GM21529 (cell line): ENCODE data around the gene CABCOCO1.
"Not testable (repeated sequence)": the region's sequence is repeated elsewhere in the genome, so short reads cannot be mapped to it uniquely, and the experiment has no call there.

Experiments
- ATAC-seq: cut with Tn5 transposase; IDR thresholded peaks from one replicate; pipeline ENCODE4 v1.9.1; 2021; ENCODE audit not compliant: unreplicated experiment

CABCOCO1 gene

DNA sequence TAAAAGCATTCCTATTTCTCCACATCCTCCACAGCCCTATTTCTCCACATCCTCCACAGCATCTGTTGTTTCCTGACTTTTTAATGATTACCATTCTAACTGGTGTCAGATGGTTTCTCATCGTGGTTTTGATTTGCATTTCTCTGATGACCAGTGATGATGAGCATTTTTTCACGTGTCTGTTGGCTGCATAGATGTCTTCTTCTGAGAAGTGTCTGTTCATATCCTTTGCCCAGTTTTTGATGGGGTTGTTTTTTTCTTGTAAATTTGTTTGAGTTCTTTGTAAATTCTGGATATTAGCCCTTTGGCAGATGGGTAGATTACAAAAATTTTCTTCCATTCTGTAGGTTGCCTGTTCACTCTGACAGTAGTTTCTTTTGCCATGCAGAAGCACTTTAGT lies 49.4 kb downstream of the CABCOCO1 start:
- not testable (repeated sequence) for ATAC-seq

DNA sequence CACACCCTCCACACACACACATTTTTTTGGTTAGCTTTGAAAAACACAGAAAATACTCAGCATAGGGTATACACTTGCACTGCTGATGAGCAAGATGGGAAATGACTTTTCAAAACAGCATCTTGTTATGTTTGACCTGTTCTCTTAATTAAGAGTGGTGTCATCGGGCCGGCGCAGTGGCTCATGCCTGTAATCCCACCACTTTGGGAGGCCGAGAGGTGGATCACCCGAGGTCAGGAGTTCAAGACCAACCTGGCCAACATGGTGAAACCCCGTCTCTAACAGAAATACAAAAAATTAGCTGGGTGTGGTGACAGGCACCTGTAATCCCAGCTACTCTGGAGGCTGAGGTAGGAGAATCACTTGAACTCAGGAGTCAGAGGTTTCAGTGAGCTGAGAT lies 56.7 kb downstream of the CABCOCO1 start:
- not testable (repeated sequence) for ATAC-seq

DNA sequence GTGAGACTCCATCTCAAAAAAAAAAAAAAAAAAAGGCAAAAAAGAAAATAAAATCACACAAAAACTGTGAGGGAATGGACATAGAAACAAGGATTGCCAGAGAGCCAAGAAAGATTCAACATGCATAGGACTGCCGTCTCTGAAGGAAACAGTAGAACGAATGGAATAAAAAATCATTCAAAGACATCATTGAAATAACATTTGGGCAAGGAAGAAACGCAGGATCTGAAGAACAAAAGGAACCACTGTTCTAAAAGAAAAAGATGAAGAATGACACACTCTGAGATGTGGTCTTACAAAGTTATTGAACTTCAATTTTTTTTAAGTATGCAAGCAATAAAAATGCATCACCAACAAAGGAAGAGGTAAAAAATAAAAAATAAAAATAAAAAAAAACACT lies 57.2 kb downstream of the CABCOCO1 start:
- no peak for ATAC-seq

DNA sequence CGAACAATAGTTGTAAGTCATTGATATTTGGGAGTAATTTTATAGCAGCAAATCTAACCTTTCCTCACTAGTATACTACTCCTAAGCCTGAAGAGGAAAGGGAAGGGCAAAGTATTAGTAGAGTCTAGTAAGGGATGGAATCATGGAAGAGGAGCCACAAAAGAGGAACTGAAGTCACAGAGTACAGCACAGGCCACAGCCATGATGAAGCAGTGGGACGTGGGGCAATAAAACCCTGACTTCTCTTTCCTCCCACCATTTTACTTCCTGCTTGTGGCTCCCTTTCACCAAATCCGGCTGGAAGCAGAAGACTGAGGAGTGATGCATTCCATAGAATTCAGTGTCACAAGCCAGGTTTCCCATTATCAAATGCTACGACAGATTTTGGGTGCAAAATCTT lies 58.7 kb downstream of the CABCOCO1 start:
- ATAC-seq: no peak

DNA sequence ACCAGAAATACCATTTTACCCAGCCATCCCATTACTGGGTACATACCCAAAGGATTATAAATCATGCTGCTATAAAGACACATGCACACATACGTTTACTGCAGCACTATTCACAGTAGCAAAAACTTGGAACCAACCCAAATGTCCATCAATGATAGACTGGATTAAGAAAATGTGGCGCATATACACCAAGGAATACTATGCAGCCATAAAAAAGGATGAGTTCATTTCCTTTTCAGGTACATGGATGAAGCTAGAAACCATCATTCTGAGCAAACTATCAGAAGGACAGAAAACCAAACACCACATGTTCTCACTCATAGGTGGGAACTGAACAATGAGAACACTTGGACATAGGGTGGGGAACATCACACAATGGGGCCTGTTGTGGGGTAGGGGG lies 62.5 kb downstream of the CABCOCO1 start:
- not testable (repeated sequence) for ATAC-seq

DNA sequence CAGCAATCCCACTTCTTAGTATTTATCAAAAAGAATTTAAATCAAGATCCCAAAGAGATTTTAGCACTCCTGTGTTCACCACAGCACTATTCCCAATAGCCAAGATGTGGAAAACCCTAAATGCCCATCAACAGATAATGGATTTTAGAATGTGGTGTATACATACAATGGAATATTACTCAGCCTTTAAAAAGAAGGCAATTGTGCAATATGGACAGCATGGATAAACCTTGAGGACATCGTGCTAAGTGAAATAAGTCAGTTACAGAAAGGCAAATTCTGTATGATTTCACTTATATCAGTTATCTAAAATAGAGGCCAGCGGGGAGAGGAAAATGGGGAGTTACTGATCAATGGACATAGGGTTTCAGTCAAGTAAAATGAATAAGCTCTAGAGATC lies 66.9 kb downstream of the CABCOCO1 start:
- ATAC-seq: no peak

DNA sequence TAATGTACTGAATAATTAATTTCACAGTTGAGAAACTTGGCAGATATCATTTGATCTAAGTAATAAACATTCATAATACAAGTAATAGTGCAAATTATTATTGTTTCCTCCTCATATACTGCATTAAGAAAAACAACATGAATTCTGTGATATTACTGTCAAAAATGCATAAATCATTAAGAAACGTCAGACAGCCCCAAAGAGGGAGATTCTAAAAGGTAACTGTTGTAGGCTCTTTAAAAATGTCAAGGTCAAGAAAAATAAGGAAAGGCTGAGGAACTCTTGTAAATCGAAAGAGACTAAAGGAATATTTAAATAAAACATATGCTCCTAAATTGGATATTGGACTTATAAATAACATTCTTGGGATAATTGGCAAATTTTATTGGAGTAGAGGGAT lies 67.9 kb downstream of the CABCOCO1 start:
- no peak for ATAC-seq

DNA sequence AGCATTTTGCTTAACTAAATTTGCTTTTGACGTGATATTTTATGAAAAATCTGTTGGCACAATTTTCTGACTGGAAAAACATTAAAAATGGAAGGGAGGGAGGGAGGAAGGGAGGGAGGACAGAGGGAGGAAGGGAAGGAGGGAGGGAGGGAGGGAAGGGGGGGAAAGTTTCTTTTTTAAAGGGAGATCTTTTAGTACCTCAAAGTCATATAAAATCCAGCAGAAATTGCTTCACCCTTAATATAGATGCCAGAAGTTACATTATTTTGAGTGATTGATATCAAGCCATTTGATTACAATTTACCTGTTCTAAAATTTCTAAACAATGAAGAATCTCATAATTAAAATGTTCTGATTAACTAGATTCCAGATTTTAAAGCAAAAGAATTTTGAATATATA lies 68.9 kb downstream of the CABCOCO1 start:
- ATAC-seq: no peak

DNA sequence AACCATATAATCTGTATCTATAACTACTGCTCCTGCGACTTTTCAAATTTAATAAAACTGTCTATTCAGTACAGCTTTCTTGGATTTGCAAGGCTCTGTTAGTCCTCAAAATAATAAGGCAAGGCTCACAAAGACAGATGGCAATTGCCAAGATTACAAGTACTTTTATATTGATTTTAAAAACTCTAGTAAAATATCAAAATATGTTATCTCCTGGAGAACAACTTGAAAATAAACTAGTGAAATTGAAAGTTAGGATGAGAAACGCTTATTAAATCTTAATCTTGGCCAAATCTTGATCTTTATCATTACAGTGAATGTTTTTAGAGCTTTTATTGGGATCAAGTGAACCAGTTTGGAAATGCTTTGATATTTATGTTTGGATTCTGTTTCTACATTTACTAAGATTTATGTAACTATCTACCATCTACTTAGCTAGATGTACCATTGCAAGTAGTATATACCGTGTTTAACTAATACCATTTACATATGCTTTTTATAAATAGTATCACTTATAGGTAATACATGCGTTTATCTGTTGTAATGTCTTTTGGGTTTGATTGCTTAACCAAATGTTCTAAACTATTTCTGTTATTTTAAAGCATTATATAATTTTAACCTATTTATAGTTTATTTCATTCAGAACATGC lies 70.0 kb downstream of the CABCOCO1 start:
- no peak for ATAC-seq

DNA sequence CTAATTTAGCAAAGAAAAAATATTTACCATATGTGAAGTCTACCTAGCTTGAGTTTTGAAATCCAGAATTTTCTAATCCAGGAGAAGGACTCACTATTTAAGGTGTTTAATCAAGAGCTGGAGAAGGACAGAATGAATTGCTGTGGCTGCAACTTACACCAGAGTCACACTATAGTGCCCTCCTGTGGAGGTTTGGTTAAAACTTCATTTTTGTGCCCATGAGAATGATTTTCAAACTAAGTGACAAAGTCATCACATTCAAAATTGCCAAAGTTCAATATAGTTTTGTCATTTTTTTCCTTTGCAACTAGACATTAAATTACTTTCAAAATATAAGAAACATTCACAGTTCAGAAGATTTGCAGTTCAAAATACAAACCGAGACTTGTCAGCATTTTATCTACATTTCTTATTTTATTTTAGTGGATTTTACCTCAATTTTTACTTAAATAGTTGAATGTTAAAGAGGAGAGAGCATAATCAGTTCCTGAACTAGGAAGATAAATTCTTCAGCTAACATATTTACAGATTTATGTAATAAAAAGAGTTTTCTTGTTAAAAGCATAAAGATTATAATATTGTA lies 70.7 kb downstream of the CABCOCO1 start:
- no peak for ATAC-seq

DNA sequence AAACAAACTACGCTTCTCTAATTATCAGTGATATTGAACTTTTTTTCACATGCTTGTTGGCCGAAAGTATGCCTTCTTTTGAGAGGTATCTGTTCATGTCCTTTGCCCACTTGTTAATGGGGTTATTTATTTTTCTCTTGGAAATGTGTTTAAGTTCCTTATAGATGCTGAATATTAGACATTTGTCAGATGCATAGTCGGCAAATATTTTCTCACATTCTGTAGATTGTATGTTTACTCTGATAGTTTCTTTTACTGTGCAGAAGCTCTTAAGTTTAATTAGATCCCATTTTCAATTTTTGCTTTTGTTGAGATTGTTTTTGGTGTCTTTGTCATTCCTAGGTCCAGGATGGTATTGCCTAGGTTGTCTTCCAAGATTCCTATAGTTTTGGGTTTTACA lies 73.2 kb downstream of the CABCOCO1 start:
- no peak for ATAC-seq

DNA sequence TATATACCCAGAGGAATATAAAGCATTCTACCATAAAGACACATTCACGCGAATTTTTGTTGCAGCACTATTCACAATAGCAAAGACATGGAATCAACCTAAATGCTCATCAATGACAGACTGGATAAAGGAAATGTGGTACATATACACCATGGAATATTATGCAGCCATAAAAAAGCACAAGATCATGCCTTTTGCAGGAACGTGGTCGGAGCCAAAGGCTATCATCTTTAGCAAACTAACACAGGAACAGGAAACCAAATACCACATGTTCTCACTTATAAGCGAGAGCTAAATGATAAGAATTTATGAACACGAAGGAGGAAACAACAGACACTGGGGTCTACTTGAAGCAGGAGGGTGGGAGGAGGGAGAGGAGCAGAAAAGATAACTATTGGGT lies 74.7 kb downstream of the CABCOCO1 start:
- ATAC-seq: not testable (repeated sequence)

DNA sequence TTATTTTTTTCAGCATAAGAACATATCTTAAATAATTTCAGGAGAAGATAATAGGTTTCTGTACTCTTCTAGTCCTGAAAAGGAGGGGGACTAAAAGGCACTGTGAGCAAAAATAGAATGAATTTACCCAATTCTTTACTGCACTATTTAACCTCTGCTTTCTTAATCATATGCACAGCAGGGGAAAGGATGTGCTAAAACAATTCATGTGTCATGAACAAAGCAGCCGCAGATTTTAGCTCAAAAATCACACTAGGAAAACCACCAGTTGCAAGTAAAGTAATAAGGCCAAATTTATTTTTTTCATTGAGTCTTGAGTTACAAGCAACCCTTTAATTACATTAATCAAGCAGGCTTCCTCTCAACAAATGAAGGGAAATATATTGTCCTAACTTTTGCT lies 80.1 kb downstream of the CABCOCO1 start:
- no peak for ATAC-seq

DNA sequence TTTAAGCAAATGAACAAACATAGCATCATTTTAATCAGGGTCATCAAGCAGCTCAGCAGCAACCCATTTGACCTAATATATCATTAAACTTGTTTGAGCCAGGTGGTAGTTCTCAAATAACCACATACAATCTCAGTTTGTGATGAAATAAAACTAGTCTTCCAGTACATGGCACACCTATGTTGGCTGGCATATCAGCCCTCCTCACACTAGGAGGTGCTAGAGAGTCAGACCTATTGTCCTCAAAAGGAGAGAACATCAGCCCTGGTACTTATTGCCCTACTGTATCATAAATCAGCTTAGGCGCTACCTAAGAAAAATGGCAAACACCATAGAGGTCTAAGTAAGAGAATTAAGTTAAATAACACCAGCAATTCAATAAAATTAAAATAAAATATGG lies 81.7 kb downstream of the CABCOCO1 start:
- ATAC-seq: no peak

DNA sequence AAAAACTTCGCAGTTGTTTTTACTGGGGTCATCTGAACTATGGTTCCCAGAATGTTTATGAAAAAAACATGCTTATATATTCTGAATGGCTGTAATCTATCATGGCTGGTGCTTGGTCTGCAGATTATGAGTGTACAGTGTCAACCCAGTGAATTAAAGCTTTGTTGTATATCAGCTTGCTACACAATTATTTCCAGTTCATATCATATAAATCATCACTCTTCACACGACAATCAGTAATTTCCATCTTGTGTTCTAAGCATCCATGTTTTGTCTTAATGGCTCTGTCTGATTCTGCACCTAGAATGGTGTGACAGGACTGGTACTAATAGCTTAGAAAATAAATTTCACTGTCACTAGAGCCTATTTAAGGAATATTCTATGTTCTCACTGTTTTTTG lies 83.6 kb downstream of the CABCOCO1 start:
- ATAC-seq: no peak

DNA sequence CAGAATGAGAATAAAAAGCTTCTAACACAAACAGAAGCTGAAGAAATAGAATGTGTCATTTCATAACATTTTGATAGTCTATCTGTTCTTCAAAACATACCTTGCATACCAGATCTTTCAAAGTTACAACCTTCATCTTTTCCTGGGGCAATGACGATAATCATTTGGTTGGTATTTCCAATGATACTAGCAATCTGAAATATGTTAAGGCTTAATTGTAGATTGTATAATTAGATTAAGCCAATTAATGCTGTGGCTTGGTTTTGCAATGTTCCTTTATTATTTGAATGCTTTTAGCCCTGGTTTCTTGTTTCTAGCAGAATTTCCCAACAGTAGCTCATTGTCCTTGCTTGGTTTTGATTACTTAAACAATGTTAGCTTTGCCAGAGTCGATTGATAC lies 84.6 kb downstream of the CABCOCO1 start:
- no peak for ATAC-seq

DNA sequence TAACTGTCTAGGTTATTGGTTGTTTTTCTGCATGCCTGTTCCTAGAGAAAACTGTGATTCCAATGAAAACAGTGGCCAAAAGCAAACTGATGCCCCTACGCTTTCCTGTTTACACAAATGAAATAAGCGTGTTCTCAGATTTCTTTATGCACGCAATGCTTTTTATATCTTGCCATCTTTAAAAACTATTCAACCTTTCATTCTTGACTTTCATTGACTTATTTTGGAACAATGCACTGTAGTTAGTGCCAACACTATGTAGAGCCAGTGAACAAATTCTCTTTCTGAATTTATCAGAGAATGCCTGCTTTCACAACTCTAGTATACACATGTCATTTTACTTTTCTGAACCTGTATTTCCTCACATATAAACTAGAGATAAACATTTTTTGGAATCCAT lies 86.6 kb downstream of the CABCOCO1 start:
- ATAC-seq: no peak

DNA sequence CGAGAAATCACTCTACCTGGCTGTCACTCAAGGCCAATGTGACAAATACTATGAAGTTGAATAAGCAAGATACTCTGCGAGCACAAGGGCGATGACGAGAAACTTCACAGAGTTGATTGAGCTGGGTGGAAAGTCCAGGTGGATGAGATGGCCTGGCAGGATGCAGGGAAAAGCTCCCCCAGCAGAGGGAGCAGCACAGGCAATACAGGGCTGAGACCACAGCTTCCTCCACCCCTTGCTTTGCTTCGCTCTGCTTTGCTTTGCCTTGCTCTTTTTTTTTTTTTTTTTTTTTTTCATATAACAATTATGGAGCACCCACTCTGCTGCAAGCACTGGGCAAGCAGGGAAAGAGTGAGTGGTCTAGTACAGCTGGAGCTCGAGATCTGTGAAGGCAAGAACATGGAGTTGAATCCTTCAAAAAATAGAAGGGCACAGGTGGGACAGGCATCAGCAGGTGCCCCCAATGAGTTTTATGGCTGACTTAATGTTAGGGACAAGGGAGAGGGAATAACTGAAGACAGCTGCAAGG lies 88.3 kb downstream of the CABCOCO1 start:
- peak; percentile 89 for ATAC-seq

DNA sequence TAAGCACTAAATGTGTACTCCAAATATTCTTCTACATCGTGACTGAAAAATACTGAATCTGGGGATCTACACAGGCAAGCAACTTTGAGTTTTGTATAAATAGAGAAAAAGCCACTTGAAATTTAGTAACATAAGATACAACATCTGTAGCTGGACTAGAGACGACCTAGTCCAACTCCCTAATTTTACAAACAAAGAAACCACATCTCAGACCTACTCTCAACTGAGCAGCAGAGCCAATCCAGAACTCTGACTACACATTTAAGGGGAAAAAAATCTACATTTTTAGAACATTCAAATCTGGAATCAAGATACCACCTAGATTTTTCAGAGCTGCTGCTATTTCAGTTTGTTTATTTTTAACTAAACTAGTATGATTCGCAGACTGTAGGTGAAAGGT lies 88.9 kb downstream of the CABCOCO1 start:
- no peak for ATAC-seq

DNA sequence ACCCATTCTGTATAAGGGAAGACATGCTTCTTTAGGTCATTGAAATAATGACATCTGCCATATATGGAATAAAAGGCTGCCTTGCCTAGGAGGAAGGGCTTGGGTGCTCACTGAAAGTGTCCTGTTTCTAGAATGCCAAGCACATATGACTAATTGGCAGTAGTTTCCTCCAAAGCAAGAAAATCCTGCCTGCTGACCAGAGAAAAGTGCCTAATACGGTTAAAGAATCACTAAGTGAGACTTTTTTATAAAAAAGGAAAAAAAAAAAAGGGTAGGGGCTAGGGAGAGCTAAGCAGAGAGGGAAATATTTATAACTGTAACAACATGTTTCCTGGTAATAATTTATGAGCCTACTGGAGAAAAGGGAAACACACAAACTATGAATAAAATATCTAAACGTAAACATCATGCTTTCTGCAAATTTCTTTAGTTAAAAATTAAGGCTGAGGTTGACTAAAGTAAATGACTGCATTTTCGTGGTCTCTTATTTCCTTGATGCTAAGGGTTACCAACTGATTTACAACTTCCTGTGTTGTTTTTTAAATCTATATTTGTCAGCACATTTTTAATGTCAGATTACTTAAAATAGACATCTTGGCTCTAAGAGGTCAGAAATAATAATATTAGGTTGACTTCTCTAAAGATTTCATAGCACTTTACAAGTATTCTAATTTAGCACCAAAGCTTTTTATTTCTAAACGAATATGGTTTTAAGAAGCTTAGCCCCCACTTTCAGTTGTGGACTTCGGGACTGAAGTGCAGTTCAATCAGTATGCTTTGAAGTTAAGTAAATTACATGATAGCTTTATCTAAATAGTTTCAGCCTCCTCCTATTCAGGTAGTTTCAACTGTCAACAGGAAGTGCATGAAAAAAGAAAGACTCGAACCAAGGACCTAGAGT lies 89.6 kb downstream of the CABCOCO1 start:
- peak; percentile 59 for ATAC-seq

DNA sequence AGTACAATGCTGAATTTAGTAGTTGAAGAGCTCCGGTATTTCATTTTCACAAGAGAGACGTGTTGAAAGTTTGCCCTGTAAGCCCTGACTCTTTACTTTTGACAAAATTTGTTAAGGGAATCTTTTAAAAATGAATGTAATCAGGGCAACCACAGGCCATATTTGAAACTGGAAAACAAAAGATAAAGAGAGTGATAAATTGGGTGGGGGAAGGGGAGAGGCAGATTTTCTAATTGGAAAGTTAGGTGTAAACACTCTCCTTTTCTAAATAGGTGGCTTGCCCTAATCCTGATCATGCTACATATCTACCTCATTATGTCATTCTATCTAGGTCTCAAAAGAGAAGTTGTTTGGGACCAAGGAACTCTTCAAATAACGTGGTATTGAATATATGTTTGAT lies 90.7 kb downstream of the CABCOCO1 start:
- ATAC-seq: no peak
